Thymus (tissue), 11 donors: ENCODE data around the gene KIF13A. TPM values are rescaled to one million over a fixed set of nuclear protein-coding genes. Genes with fewer than 3 reads are reported as not detected.
"Not testable (repeated sequence)": the region's sequence is repeated elsewhere in the genome, so short reads cannot be mapped to it uniquely, and the experiment has no call there.

ENCODE experiments used
- DNase-seq, 9 donors: peaks; one replicate each; pipeline ENCODE4 v3.0.0-alpha.2; 2013; ENCODE audit warnings: low spot score in 9 of 9, low read depth in 6 of 9, missing footprints in 1 of 9
- H3K27ac ChIP-seq, 2 donors: one replicate each; pipeline ENCODE4 v1.5.1; 2013; ENCODE audit warnings: control low read depth in 1 of 2, low read depth in 1 of 2, low read length in 1 of 2, mild to moderate bottlenecking in 1 of 2, moderate library complexity in 1 of 2
- H3K27me3 ChIP-seq, 2 donors: one replicate each; pipeline ENCODE4 v1.5.1; 2013; ENCODE audit warnings: low read length in 1 of 2; ENCODE audit not compliant: control insufficient read depth in 2 of 2, insufficient read depth in 1 of 2
- H3K36me3 ChIP-seq, 2 donors: one replicate each; pipeline ENCODE4 v1.5.1; 2013; ENCODE audit warnings: low read length in 1 of 2, mild to moderate bottlenecking in 1 of 2, moderate library complexity in 1 of 2; ENCODE audit not compliant: control insufficient read depth in 2 of 2, insufficient read depth in 2 of 2
- H3K4me1 ChIP-seq, 2 donors: one replicate each; pipeline ENCODE4 v1.5.1; 2013; ENCODE audit warnings: low read length in 2 of 2; ENCODE audit not compliant: control insufficient read depth in 2 of 2, insufficient read depth in 2 of 2
- H3K4me3 ChIP-seq, 2 donors: one replicate each; pipeline ENCODE4 v1.5.1; 2013; ENCODE audit warnings: low read length in 2 of 2, control low read depth in 1 of 2, mild to moderate bottlenecking in 1 of 2
- H3K9me3 ChIP-seq, 2 donors: one replicate each; pipeline ENCODE4 v1.5.1; 2013; ENCODE audit warnings: low read length in 1 of 2, mild to moderate bottlenecking in 1 of 2; ENCODE audit not compliant: control insufficient read depth in 2 of 2, insufficient read depth in 1 of 2
- WGBS: extraction: QIAGEN DNeasy Blood & Tissue Kit; methylation state at CpG from one replicate; pipeline ENCODE4 v1.1.7; 2013; 5-methylcytosine and 5-hydroxymethylcytosine counted together
- polyA plus RNA-seq: library from polyadenylated mRNA; stranded (reverse); fragments of 200-250 nt; gene quantifications from one replicate; pipeline ENCODE4 v1.2.3, GENCODE V29; 2013
- total RNA-seq: library from RNA; stranded (reverse); fragments of 120-200 nt; gene quantifications from one replicate; pipeline ENCODE4 v1.2.4, GENCODE V29; 2013
- donor health status: healthy.

The KIF13A gene
- total and polyA plus RNA-seq, 2 donors = 8.5 to 13.7 TPM

DNA sequence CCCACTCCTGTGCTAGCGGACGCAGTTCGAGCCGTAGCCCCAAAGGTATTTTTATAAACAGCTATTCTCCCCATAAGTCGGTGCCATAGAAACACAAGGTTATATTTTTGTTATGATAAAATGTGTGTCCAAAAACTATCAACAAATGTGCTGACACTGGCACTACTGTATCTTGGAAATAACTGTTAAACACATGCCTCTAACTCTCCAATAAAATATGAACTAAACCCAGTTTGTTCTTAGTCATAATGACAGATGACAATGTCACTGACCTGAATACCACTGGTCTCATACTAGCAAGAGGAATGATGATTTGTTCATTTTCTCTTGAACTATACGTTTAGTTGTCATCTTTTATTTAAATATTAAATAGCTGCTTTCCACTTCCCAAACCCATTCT lies 229.3 kb downstream of the KIF13A start:
- H3K27ac ChIP-seq = no peak overlapping the region
- WGBS = 97% methylated on average over 6 of the region's 6 CpGs
- no peak overlapping the region for H3K4me3 ChIP-seq
- H3K36me3 ChIP-seq = no peaks in the 10 kb centered on the region
- H3K27me3 ChIP-seq = no peaks in the 10 kb centered on the region
- H3K9me3 ChIP-seq = no peaks in the 10 kb centered on the region
- no peak for DNase-seq
- H3K4me1 ChIP-seq = no peaks in the 10 kb centered on the region

GRCh38 chr6:17754254-17754653 lies 233.2 kb downstream of the KIF13A start:
- DNase-seq = no peak
- 90% methylated on average over 3 of the region's 3 CpGs for WGBS
- no peaks in the 10 kb centered on the region for H3K4me1 ChIP-seq
- H3K27ac ChIP-seq = no peak overlapping the region
- H3K9me3 ChIP-seq = no peaks in the 10 kb centered on the region
- H3K27me3 ChIP-seq = no peaks in the 10 kb centered on the region
- H3K4me3 ChIP-seq = no peak overlapping the region
- no peaks in the 10 kb centered on the region for H3K36me3 ChIP-seq

DNA sequence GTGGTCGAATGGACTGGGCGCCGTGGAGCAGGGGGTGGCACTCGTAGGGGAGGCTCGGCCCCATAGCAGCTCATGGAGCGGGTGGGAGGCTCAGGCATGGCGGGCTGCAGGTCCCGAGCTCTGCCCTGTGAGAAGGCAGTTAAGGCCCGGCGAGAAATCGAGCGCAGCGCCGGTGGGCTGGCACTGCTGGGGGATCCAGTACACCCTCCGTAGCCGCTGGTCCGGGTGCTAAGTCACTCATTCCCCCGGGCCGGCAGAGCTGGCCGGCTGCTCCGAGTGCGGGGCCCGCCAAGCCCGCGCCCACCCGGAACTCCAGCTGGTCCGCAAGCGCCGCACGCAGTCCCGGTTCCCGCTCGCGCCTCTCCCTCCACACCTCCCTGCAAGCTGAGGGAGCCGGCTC lies 242.1 kb downstream of the KIF13A start:
- not testable (repeated sequence) for H3K4me3 ChIP-seq, H3K4me1 ChIP-seq, H3K9me3 ChIP-seq, H3K36me3 ChIP-seq, H3K27ac ChIP-seq, DNase-seq, H3K27me3 ChIP-seq
- 99% methylated on average over 35 of the region's 35 CpGs for WGBS

DNA sequence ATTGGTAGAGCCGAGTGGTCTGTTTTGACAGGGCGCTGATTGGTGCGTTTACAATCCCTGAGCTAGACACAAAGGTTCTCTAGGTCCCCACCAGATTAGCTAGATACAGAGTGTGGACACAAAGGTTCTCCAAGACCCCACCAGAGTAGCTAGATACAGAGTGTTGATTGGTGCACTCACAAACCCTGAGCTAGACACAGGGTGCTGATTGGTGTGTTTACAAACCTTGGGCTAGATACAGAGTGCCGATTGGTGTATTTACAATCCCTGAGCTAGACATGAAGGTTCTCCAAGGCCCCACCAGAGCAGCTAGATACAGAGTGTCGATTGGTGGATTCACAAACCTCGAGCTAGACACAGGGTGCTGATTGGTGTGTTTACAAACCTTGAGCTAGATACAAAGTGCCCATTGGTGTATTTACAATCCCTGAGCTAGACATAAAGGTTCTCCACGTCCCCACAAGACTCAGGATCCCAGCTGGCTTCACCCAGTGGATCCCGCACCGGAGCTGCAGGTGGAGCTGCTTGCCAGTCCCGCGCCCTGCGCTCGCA lies 242.6 kb downstream of the KIF13A start:
- H3K9me3 ChIP-seq, DNase-seq, H3K4me3 ChIP-seq, H3K27ac ChIP-seq, H3K36me3 ChIP-seq, H3K27me3 ChIP-seq, H3K4me1 ChIP-seq: not testable (repeated sequence)
- 95% methylated on average over 13 of the region's 13 CpGs for WGBS

DNA sequence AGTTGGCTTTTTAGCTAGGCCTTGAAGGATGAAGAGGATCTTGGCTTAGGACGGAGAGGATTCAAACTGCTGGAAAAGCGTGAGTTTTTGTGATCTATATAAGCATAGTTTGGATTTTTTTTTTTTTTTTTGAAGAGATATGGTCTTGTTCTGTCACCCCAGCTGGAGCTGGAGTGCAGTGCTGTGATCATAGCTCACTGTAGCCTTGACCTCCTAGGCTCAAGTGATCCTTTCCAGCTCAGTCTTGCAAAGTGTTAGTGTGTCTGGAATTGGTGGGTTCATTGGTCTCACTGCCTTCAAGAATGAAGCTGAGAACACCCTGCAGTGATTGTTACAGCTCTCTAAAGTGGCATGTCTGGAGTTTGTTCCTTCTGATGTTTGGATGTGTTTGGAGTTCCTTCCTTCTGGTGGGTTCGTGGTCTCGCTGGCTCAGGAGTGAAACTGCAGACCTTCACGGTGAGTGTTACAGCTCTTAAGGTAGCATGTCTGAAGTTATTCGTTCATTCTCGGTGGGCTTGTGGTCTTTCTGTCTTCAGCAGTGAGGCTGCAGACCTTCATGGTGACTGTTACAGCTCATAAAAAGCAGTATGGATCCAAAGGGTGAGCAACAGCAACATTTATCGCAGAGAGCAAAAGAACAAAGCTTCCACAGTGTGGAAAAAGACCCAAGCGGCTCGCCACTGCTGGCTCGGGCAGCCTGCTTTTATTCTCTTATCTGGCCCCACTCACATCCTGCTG lies 243.2 kb downstream of the KIF13A start:
- Histone ChIP-seq H3K27ac (no peak overlapping the region), H3K4me1 (no peaks in the 10 kb centered on the region), H3K4me3 (no peak overlapping the region), H3K9me3 (no peaks in the 10 kb centered on the region), H3K36me3 (no peaks in the 10 kb centered on the region), H3K27me3 (no peaks in the 10 kb centered on the region)
- WGBS = 67% methylated on average over 11 of the region's 11 CpGs
- no peak for DNase-seq

GRCh38 chr6:17741507-17741906 lies 245.9 kb downstream of the KIF13A start:
- DNase-seq = no peak
- H3K36me3 ChIP-seq = no peaks in the 10 kb centered on the region
- no peak overlapping the region for H3K4me3 ChIP-seq
- peaks cover 1 to 7% of the 10 kb centered on the region in 2 donors for H3K9me3 ChIP-seq
- no peak overlapping the region for H3K27ac ChIP-seq
- WGBS = 72% methylated on average over 8 of the region's 8 CpGs
- no peaks in the 10 kb centered on the region for H3K4me1 ChIP-seq
- H3K27me3 ChIP-seq = no peaks in the 10 kb centered on the region

GRCh38 chr6:17740559-17741220 lies 246.7 kb downstream of the KIF13A start:
- H3K4me3 ChIP-seq = no peak overlapping the region
- H3K27ac ChIP-seq = no peak overlapping the region
- no peaks in the 10 kb centered on the region for H3K27me3 ChIP-seq
- peaks cover 1 to 7% of the 10 kb centered on the region in 2 donors for H3K9me3 ChIP-seq
- 76% methylated on average over 5 of the region's 5 CpGs for WGBS
- DNase-seq = no peak
- no peaks in the 10 kb centered on the region for H3K4me1 ChIP-seq
- no peaks in the 10 kb centered on the region for H3K36me3 ChIP-seq

DNA sequence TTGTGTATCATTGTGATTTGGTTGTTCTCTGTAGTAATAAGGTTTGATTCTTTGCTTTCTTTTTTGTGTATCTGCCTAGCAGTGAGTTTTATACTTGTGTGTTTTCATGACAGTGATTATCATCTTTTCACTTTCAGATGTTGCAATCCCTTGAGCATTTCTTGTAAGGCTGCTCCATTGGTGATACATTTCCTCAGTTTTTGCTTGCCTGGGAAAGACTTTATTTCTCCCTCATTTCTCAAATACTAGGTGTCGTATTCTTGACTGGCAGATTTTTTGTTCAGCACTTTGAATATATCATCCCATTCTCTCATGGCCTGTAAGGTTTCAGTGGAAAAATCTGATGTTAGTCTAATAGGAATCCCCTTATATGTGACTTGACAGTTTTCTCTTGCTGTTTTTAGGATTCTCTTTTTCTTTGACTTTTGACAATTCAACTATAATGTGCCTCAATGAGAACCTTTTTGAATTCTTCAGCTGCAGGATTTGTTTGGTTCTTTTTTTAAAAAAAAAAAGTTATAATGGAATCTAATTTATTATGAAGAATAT lies 249.7 kb downstream of the KIF13A start:
- Histone ChIP-seq H3K27me3 (no peaks in the 10 kb centered on the region), H3K4me1 (no peaks in the 10 kb centered on the region), H3K4me3 (no peak overlapping the region), H3K9me3 (peaks cover 1 to 7% of the 10 kb centered on the region in 2 donors), H3K27ac (no peak overlapping the region), H3K36me3 (no peaks in the 10 kb centered on the region)
- DNase-seq = no peak
- WGBS = 99% methylated on average over 1 of the region's 1 CpG

GRCh38 chr6:17735311-17735710 lies 252.1 kb downstream of the KIF13A start:
- 98% methylated on average over 20 of the region's 27 CpGs for WGBS
- not testable (repeated sequence) for H3K27me3 ChIP-seq, H3K4me3 ChIP-seq

More at GRCh38 chr6:17735311-17735710, 252.1 kb downstream of the KIF13A start:
- not testable (repeated sequence) for H3K4me1 ChIP-seq, H3K36me3 ChIP-seq, H3K9me3 ChIP-seq, DNase-seq, H3K27ac ChIP-seq
